Measurements from ENCODE around the gene CETN3.
"Not testable (repeated sequence)": the region's sequence is repeated elsewhere in the genome, so short reads cannot be mapped to it uniquely, and the experiment has no call there.

The CETN3 gene

GRCh38 chr5:90353254-90353653, 56.3 kb downstream of the CETN3 start:
- Histone ChIP-seq H3K79me2 (no peaks in the 10 kb centered on the region), H3K9me3 (ENCODE audit: control insufficient read depth, low read length) (no peaks in the 10 kb centered on the region), H3K4me1 (no peaks in the 10 kb centered on the region), H3K27ac (no peak overlapping the region), H2AFZ (no peak overlapping the region), H3K4me3 (ENCODE audit: low read depth, low read length) (no peak overlapping the region), H3K9ac (no peak overlapping the region), H3K27me3 (ENCODE audit: control insufficient read depth, insufficient read depth, low read length) (no peaks in the 10 kb centered on the region), H3K4me2 (ENCODE audit: low read length) (no peak overlapping the region), H3K36me3 (ENCODE audit: control insufficient read depth, insufficient read depth, low read length) (no peaks in the 10 kb centered on the region)
- TF ChIP-seq CTCF (IDR thresholded peaks at IDR 0.05), result no peak

GRCh38 chr5:90351101-90351500, 58.5 kb downstream of the CETN3 start:
- H3K4me1 ChIP-seq, result no peaks in the 10 kb centered on the region
- TF ChIP-seq CTCF (IDR thresholded peaks at IDR 0.05), result no peak

GRCh38 chr5:90347462-90347861, 62.1 kb downstream of the CETN3 start:
- H2AFZ ChIP-seq, result no peak overlapping the region
- no peaks in the 10 kb centered on the region for H3K4me1 ChIP-seq
- no peak overlapping the region for H3K27ac ChIP-seq
- no peaks in the 10 kb centered on the region for H3K9me3 ChIP-seq (ENCODE audit: control insufficient read depth, low read length)
- H3K4me3 ChIP-seq (ENCODE audit: low read depth, low read length), result no peak overlapping the region
- H3K4me2 ChIP-seq (ENCODE audit: low read length), result no peak overlapping the region
- no peak overlapping the region for H3K9ac ChIP-seq
- H3K36me3 ChIP-seq (ENCODE audit: control insufficient read depth, insufficient read depth, low read length), result no peaks in the 10 kb centered on the region
- no peaks in the 10 kb centered on the region for H3K27me3 ChIP-seq (ENCODE audit: control insufficient read depth, insufficient read depth, low read length)
- no peak for TF ChIP-seq CTCF (IDR thresholded peaks at IDR 0.05)
- H3K79me2 ChIP-seq, result no peaks in the 10 kb centered on the region

More at GRCh38 chr5:90351101-90351500, 58.5 kb downstream of the CETN3 start:
- Histone ChIP-seq H3K27ac (no peak overlapping the region), H3K4me3 (ENCODE audit: low read depth, low read length) (no peak overlapping the region), H3K9ac (no peak overlapping the region), H3K36me3 (ENCODE audit: control insufficient read depth, insufficient read depth, low read length) (no peaks in the 10 kb centered on the region), H3K27me3 (ENCODE audit: control insufficient read depth, insufficient read depth, low read length) (no peaks in the 10 kb centered on the region), H2AFZ (no peak overlapping the region), H3K4me2 (ENCODE audit: low read length) (no peak overlapping the region), H3K79me2 (no peaks in the 10 kb centered on the region), H3K9me3 (ENCODE audit: control insufficient read depth, low read length) (no peaks in the 10 kb centered on the region)

- Histone ChIP-seq H3K36me3 (ENCODE audit: control insufficient read depth, insufficient read depth, low read length) (no peaks in the 10 kb centered on the region), H3K4me3 (ENCODE audit: low read depth, low read length) (no peak overlapping the region), H2AFZ (no peak overlapping the region), H3K27ac (no peak overlapping the region), H3K4me1 (no peaks in the 10 kb centered on the region), H3K79me2 (no peaks in the 10 kb centered on the region), H3K9ac (no peak overlapping the region), H3K27me3 (ENCODE audit: control insufficient read depth, insufficient read depth, low read length) (no peaks in the 10 kb centered on the region), H3K9me3 (ENCODE audit: control insufficient read depth, low read length) (no peaks in the 10 kb centered on the region), H3K4me2 (ENCODE audit: low read length) (no peak overlapping the region)
- no peak for TF ChIP-seq CTCF (IDR thresholded peaks at IDR 0.05)
These were observed 63.9 kb downstream of the CETN3 start for GRCh38 chr5:90345684-90346083.

- Histone ChIP-seq H3K27ac (no peak overlapping the region), H3K4me1 (no peaks in the 10 kb centered on the region), H3K4me2 (ENCODE audit: low read length) (no peak overlapping the region), H3K27me3 (ENCODE audit: control insufficient read depth, insufficient read depth, low read length) (no peaks in the 10 kb centered on the region), H3K36me3 (ENCODE audit: control insufficient read depth, insufficient read depth, low read length) (no peaks in the 10 kb centered on the region), H2AFZ (no peak overlapping the region), H3K79me2 (no peaks in the 10 kb centered on the region), H3K9ac (no peak overlapping the region), H3K9me3 (ENCODE audit: control insufficient read depth, low read length) (no peaks in the 10 kb centered on the region), H3K4me3 (ENCODE audit: low read depth, low read length) (no peak overlapping the region)
- no peak for TF ChIP-seq CTCF (IDR thresholded peaks at IDR 0.05)
These were observed 64.9 kb downstream of the CETN3 start for GRCh38 chr5:90344689-90345088.

- H3K4me3 ChIP-seq (ENCODE audit: low read depth, low read length); H3K79me2 ChIP-seq; H3K4me2 ChIP-seq (ENCODE audit: low read length); H3K27ac ChIP-seq; H3K9ac ChIP-seq; H3K9me3 ChIP-seq (ENCODE audit: control insufficient read depth, low read length); H3K4me1 ChIP-seq; H3K36me3 ChIP-seq (ENCODE audit: control insufficient read depth, insufficient read depth, low read length); H3K27me3 ChIP-seq (ENCODE audit: control insufficient read depth, insufficient read depth, low read length); H2AFZ ChIP-seq: not testable (repeated sequence)
These were observed 65.8 kb downstream of the CETN3 start for GRCh38 chr5:90343731-90344130.

All from parathyroid adenoma (tissue), 2 donors.